NCI-H2107 (cell line): ENCODE data around the gene CC2D1B.

Experiments used
- DNase-seq: peaks from one replicate; lab custom pipeline; 2025; lab: John Stamatoyannopoulos, UW

The CC2D1B gene

GRCh38 chr1:52358851-52359497, 7.0 kb downstream of the CC2D1B start:
- no peak for DNase-seq

GRCh38 chr1:52357397-52357796, 8.6 kb downstream of the CC2D1B start:
- DNase-seq = no peak

DNA sequence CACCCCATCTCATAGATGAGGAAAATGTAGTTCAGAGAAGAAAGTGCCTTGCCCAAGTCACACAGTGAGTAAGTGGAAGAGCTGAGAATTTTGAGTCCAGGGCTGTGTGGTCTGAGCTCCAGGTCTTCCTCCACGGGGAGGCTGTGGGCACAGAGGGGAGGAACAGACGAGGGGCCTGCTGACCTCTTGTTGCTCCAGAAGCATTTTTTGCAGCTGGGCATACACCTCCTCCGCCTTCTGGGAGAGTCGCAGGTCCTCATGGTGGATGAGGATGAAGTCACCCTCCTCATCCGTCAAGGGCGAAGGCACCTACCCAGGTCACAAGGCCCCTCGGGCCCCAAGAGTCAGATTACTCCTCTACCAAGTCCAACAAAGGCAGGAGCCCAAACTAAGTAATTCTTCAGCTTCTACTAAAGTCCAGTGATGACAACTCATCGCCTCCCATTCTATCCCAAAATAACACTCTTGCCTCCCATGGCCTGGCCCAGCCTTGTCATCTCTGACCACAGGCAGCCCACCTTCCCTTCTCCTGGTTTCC, 9.1 kb downstream of the CC2D1B start:
- no peak for DNase-seq

- DNase-seq = no peak
Observed at GRCh38 chr1:52355847-52356505, 10.0 kb downstream of the CC2D1B start.

DNA sequence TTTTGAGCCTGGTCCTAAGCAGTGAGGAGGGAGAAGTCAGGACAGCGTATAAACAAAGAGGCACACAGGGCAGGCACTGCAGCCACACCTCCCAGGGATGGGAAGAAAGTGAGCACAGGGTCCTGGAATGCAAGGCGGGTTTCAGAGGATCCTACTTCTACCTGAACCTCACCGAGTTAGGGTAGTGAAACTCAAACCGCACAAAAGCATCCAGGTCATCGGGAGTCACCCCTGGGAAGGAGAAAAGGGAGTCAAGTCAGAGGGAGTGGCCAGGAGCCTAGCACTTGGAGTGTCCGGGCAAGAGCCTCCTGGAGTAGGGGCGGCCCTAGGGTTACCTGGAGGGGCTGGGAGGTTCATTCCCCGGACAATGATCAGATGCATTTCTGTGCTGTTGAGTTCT, 10.6 kb downstream of the CC2D1B start:
- no peak for DNase-seq

DNA sequence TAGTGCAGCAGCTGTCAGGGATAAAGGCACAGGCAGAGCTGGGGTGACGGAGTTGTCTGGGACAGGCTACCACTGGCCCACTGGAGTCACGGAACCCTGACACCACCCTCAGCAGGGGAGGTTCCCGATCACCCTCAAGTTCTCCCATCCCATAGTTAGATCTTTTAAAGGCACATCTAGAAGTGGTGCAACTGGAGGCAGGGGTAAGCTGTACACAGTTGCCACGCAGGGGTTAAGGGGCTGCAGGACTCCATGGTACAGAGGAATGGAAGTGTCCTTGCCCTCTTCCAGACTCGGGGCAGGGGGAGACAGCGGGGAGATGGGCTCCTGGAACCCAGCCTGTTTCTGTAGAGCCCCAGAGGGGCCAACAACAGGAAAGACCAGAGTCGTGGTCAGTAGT, 13.3 kb downstream of the CC2D1B start:
- DNase-seq = no peak

DNA sequence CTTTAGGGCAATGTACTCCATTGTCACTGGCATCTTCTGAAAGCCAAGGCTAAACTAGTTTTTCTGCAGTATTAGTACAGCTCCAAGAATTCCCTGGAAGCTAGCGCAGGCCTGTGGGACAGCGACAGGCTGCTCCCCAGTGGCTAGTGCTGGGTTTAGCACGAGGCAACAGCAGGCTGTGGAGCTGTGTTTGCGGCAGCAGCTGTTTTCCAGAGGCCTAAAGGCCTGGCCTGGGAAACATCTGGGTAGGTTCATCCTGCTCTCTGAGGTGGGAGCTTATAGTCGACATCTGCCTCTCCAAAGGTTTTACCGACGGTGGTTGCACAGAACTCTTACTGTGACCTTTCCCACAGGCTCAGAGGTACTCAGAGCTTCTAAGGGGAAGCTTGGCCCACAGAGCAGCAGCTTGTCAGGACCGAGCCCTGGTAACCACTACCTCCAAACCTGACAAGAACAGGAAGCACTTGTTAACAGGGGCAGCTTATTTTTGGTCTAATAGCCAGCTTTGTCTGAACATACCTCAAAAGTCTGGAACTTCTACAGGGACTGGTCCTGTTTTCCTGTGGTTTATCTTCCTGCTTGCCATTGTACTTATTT, 17.2 kb downstream of the CC2D1B start:
- peak; percentile 11 for DNase-seq

DNA sequence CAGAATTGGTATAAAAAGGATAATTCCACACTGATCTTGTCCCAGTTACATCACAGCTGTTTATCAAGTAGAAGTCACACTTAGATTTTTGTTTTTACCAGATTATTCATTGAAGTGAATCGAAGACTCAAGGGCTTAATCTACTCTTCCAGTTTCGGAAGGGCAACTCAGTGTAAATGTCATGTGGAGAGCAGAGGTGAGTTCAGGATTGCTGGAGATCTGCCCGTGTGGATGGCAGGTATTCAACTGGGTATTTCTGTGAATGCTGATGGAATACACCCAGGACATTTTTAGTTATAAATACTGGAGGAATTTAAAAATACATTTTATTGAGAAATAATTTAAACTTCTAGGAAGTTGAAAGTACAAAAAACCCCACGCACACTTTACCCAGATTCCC, 19.4 kb downstream of the CC2D1B start:
- DNase-seq = no peak

DNA sequence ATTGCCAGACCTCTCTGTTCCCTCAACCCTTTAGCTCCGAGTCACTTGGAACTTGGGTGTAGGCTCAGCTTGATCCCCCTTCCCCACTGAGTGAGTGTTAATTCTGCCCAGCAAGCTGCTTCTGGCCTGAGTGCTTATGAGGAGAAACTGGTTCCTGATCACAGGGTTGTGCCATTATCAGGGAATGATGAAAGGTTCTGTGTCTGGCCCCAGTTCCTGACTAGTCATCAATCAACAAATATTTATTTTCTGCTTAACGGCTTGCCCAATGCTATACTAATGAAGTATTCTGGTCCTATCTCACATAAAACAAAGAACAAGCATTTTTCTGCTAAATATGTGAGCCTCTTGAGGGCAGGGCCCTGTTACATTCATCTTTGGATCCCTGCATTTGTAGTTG, 20.8 kb downstream of the CC2D1B start:
- DNase-seq = no peak

DNA sequence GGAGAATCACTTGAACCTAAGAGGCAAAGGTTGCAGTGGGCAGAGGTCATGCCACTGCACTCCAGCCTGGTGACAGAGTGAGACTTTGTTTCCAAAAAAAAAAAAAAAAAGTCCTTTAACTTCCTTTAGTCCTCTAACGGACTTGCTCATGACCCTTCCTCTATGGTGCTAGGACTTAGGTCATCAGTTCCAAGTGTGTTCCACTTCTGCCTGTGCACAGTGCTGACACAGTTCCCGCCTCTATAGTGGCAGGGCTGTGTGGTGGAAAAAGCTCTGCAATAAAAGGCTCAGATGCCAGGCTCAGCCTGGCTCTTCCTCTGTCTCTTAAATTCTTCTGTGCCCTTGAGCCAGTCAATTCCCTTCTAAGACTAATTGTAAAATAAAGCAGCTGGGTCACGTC, 22.0 kb downstream of the CC2D1B start:
- DNase-seq = no peak

DNA sequence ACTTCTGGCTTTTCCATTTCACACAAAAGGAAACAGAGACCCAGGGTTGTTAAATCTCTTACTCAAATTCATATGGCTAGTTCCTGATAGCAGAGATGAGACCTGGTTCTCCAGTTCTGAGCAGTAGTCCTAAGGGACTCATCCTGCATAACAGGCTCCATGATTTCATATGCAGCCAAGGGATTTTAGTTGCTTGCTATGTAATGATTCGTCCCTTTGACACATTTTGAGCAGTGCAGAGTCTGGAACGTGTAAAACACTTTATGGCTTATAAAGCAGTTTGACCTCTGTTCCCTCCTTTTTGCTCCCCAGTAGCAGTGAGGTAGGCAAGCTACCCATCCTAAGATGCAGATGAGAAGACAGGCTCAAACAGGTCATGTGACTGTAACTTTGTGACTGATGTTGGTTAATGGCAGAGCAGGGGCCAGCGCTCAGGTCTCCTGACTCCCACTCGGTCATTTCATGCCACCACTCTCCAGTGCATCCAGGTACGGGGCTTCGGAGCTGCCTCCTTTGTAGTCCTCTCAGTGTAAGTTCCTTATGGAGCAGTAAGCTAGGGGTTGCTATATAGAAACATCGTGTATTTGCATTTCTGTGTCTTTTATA, 24.2 kb downstream of the CC2D1B start:
- no peak for DNase-seq

DNA sequence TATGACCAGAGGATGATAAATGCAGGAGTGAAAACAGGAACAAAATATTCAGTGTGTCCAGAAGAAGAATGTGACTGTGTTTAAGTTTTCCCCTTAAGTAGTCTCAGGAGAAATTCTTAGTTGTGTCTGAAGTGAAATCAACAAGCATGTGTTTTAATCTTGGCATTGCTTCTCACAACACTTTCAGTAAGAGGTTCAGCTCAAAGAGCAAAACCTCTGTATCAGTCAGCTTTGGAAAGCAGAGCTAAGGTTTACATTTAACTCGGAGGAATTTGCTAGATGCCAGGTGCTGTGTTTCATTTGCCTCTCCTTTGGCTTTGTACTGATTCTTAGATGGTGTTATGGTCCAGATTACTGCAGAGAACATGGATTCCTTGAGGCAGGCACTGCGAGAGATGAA, 28.6 kb downstream of the CC2D1B start:
- no peak for DNase-seq

DNA sequence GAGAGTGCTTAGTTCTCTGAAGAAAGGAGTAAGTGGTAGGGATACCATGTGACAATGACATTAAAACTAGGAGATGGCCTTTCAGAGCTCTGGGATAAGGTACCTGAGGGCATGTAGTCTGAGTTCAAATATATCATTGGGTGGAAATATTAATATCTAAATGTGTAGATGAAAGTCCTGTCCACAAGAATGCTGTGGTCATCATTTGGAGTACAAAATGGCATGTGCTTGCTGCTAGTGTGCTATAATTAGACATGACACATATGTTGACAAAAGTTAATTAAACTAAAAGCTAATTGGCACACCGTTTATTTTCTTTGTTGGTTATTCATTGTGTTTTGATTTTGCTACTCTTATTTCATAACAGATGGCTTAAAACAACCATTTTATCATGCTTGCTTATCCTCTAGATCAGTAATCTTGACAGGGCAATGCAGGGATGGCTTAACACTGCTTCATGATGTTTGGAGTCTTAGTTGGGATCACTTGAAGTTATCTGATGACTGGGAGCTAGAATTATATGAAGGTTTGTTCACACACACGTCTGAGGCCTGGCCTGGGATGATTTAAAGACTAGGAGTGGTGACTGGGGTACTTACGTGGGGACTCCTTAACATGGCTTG, 31.0 kb downstream of the CC2D1B start:
- DNase-seq = no peak

DNA sequence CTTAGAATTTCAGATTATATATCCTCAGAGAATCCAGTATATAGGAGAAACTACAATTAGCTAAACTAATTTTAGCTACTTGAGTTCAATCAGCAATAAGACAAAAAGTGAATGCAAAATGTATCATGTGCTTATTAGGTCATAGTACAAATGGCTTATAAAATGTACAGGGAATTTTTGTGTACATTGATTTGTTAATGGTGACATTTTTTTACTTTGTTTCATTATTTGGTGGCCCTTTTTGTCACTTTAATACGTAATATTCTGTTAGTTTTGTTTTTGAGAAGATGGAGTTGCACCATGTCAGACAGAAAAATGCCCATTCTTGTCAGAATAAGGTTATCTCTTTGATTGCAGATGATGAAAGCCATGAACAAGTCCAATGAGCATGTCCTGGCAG, 33.6 kb downstream of the CC2D1B start:
- DNase-seq = no peak

GRCh38 chr1:52328615-52329014, 37.4 kb downstream of the CC2D1B start:
- no peak for DNase-seq

DNA sequence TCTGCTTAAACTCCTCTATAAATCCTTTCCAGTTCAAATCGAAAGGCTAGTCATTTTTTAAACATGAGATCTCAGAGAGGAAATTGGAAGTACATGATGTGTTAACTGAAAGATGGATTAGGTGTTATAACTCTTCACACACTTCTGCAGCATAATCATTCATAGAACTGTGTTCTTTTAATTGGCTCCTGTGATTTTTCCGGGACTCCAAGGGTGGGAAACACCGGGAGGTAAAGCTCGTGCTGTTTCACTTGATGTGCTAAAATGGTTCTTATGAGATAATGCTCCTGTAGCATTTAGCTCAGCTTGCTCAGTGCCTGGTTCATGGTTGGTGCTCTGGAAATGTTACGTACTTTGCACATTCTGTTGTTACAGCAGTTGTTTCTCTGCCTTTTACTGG, 40.2 kb downstream of the CC2D1B start:
- no peak for DNase-seq

- DNase-seq = peak; percentile 55
Observed at GRCh38 chr1:52323731-52324130, 42.3 kb downstream of the CC2D1B start.

DNA sequence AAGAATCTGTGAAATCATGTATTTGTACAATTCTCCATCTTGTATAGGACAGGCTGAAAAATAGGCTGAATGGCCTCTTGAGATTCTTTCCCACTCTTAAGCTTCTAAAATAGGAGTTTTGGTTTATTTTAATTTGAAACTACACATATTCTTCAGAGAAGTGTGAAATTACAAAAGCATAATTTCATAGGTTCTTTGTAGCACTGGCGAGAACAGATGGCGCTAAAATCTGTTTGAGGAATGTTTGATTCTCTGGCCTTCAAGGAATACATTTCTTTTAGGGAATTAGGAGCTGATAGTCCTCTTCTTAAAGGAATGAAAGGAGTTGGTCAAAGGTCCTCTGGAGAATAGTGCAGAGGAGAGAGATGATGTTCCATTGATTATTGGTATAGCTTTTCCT, 44.9 kb downstream of the CC2D1B start:
- DNase-seq = no peak

- no peak for DNase-seq
Observed at GRCh38 chr1:52306227-52307006, 59.6 kb downstream of the CC2D1B start.

DNA sequence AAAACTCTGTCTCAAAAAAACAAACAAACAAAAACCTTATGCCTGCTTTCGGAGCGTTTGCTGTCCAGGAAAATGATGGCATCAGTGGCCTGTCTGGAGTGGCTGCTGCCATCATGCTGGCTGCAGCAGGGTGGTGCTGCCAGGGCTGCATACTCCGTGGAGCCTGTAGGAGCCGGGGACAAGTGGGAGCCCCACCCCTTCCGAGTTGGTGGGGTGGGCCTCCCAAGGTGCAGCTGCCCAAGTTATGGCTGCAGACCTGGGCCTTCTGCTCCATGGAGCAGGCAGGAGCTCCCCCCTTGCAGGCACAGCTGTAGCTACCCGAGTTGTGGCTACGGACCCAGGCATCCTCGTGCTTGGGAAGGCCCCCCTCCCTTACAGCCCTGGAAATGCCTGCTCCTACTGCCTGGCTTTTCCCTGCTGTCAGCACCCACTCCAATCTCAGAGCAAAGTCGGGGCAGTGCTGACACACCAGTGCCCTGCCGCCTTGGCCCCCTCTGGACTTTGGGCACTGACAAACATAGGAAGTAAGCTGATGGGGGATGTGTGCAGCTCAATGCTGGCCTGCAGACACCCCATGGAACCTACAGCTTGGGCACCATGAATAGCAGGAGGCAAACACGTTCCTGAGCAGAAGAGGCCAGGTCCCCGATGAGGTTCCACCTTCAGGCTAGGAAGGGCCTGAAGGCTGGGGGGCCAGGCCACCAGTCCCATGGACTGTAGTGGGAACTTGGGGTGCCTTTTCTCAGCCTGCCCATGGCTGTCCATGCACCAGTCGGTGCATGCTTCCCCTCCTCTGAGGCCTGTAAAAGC, 60.4 kb downstream of the CC2D1B start:
- DNase-seq = no peak
